Dermis blood vessel endothelial cell (primary cell): Measurements from ENCODE around the gene RNF217. TPM values are rescaled to one million over a fixed set of nuclear protein-coding genes. Genes with fewer than 3 reads are reported as not detected.

Experiments
- total RNA-seq: library from RNA; depleted of rRNA; stranded (reverse); fragments of >200 nt; gene quantifications from 2 replicates; pipeline ENCODE4 v1.2.3, GENCODE V29; 2014

RNF217 gene
- total RNA-seq, 1 donor from 2014 or later = 17.5 TPM

Other genes starting within 250 kb of the RNF217 start
- 10.7 and 10.8 TPM in 2 replicates for gene TPD52L1, start 191.3 kb downstream of the RNF217 start, total RNA-seq